ENCODE measurements around the gene ELAVL1. TPM values are rescaled to one million over a fixed set of nuclear protein-coding genes. Genes with fewer than 3 reads are reported as not detected.
A peak's percentile ranks its signal among the peaks of the same experiment; 100 is the strongest.

Gene ELAVL1
- total RNA-seq, 2 experiments from 2014 or later: 119 to 150 TPM

DNA sequence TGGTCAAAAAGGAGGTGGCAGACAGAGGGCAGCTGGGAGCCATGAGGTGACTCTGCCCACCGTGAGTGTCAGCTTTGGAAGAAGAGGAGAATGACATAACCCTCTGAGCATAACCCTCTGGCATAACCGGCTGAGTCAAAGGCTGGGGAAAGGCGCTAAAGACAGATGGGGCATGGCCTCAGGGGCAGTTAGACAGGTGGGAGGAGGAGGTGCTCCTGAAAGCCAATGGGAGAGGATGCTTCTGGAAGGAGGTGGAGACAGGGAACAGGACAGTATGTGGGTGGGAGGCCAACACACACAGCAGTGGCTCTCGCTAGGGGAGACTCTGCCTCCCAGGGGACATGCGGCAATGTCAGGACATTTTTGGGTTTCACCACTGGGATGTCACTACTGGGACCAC is 17.1 kb downstream of the ELAVL1 start:
- ATAC-seq (no peak), DNase-seq (no peak)
- H3K27ac Mint-ChIP-seq: peak overlapping the region; percentile 17
- H3K4me3 Mint-ChIP-seq: no peak overlapping the region
- CTCF ChIA-PET: interaction anchor here (1.2 to 1.8 kb wide), 2 partner anchors 14 to 44 kb away, joined by 5 to 6 read pairs; no protein-coding TSS in a partner anchor
- H3K36me3 Mint-ChIP-seq: peaks cover 17% of the 10 kb centered on the region
- H3K4me1 Mint-ChIP-seq: peaks cover 1% of the 10 kb centered on the region
- no peaks in the 10 kb centered on the region for H3K27me3 Mint-ChIP-seq
- no peaks in the 10 kb centered on the region for H3K9me3 Mint-ChIP-seq (ENCODE audit: low read depth)

DNA sequence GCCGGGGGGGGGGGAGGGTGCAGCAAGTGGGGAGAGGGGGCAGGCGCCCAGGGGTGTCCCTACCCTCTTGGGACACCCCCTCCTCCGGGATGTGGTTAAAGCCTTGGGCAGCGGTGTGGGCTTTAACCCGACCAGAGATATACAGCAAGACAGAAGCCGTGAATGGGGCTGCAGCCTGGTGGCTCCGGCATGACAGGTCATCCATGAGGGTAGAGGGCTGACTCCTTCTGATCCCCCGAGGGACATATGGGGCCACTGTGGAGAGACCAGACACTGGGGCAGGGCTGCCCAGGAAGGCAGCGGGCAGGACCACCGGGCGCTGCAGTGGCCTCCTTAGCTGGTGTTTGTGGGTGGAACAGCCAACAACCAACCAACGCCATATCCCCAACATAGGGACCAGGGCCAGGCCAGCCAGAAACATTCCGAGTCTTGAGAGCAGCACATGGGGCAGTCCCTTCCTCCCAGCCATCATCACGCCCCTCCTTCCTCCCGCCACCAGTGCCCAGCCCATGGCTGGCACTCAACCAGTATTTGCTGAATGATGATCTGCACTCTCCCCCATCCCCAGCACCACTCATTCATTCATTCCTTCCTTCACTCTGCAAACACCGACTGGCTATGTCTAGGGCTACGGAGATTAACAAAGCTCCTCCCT is 18.2 kb downstream of the ELAVL1 start:
- ATAC-seq (no peak), DNase-seq (no peak)
- peaks cover 16% of the 10 kb centered on the region for H3K36me3 Mint-ChIP-seq
- H3K27ac Mint-ChIP-seq: no peak overlapping the region
- CTCF ChIA-PET: interaction anchor here (1.2 to 1.8 kb wide), 2 partner anchors 15 to 43 kb away, joined by 5 to 6 read pairs; no protein-coding TSS in a partner anchor
- H3K27me3 Mint-ChIP-seq: no peaks in the 10 kb centered on the region
- H3K4me1 Mint-ChIP-seq: peaks cover 1% of the 10 kb centered on the region
- H3K9me3 Mint-ChIP-seq (ENCODE audit: low read depth): no peaks in the 10 kb centered on the region
- H3K4me3 Mint-ChIP-seq: no peak overlapping the region

DNA sequence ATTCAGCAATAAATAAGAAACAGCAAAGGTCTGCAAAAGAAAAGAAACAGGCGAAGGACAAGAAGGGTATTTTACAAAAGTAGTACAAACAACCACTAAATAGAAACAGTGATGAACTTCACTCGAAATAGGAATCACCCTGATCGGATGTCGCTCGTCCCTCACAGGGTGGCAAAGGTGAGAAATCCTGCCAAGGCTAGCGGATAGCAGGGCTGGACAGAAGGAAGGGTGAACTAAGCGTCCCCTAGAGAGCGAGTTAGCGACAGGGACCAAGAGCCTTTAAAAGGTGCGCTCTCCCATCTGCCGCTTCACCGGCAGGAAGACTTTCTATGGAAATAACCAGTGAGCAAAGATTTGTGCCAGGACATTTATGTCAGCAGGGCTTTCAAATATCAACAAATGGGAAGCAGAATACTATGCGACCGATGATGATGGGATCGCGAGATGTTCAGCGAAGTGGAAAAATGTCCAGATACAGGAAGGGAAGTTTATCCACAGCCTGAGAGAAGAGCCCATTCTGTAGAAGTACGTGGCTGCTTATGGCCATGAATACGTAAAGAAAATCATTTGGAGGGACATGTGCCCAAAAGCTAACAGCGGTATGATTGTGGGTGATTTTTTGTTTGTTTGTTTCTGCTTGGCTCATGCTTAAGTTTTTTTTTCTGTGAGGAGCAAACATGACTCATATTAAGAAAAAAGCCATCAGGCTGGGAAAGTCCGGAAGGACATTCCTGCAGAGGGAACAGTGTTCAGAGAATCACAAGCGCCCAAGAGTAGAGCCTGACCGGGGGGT is 18.9 kb downstream of the ELAVL1 start:
- no peaks in the 10 kb centered on the region for H3K9me3 Mint-ChIP-seq (ENCODE audit: low read depth)
- H3K4me1 Mint-ChIP-seq: peaks cover 1% of the 10 kb centered on the region
- H3K4me3 Mint-ChIP-seq: no peak overlapping the region
- peaks cover 14% of the 10 kb centered on the region for H3K36me3 Mint-ChIP-seq
- CTCF ChIA-PET: interaction anchor here (1.0 to 1.8 kb wide), 2 partner anchors 16 to 42 kb away, joined by 3 to 6 read pairs; no protein-coding TSS in a partner anchor
- DNase-seq: no peak
- H3K27me3 Mint-ChIP-seq: no peaks in the 10 kb centered on the region
- ATAC-seq: no peak
- H3K27ac Mint-ChIP-seq: no peak overlapping the region

DNA sequence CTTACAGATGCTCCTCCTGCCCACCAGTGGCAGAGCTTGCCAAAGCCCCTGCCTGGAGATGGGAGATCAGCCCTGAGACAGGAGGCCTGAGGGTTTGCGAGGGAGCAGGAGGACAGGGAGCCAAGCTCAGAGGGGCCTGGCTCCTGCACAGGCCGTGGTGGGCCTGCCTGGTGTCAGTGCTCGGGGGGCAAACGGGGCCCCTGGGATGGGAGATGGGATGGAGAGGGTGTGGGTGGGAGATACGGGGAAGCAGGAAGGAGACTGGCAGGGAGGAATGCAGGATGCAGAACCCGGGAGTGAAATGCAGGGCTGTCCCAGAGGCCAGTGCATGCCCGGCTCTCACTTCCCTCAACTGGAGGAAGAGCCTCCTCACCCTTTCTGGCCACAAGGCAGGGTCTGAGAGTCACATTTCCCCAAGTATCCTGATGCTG is 19.9 kb downstream of the ELAVL1 start:
- peaks cover 1% of the 10 kb centered on the region for H3K4me1 Mint-ChIP-seq
- no peaks in the 10 kb centered on the region for H3K9me3 Mint-ChIP-seq (ENCODE audit: low read depth)
- DNase-seq: no peak
- H3K4me3 Mint-ChIP-seq: no peak overlapping the region
- H3K27ac Mint-ChIP-seq: no peak overlapping the region
- CTCF ChIA-PET: interaction anchor here (1.2 kb wide), 1 partner anchor 17 kb away, joined by 5 read pairs; no protein-coding TSS in a partner anchor
- peaks cover 13% of the 10 kb centered on the region for H3K36me3 Mint-ChIP-seq
- no peak for ATAC-seq
- H3K27me3 Mint-ChIP-seq: no peaks in the 10 kb centered on the region

DNA sequence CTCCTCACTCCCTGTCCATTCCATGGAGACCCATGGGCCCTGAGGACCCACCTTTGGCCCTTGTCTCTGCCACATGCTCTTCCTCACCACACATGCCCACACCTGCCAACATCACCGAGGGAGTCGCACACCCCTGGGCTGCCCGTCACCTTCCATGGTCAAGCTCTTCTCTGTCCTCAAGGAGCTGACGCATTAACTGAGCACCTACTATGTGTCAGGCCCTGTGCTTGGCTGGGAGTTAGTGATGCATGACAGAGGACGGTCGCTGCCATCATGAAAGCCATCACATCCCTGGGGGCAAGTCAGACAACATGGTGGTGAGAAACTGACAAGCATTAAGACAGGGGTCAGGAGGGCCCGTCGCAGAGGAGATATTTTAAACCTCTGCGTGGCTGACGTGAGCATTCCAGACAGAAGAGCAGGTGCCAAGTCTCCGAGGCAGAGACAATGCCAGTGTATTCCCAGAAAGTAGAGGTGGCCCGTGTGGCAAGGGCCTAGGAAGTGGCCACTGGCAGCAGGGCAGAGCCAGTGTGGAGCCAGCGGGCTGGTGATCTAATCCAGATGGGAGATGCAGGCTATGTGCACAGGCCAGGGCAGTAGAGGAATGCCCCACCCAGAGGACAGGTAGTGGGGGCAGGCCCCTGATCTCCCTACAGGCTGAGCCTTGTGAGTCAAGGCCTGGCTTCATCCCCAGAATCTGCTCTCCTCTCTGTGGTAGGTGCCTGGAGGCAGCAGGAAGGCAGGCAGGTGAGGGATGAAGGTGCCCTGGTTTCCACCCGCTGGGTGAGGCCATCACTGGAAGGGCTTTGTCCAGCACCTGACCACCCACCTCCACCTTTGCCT is 21.2 kb downstream of the ELAVL1 start:
- Mint-ChIP-seq H3K4me1 (peaks cover 1% of the 10 kb centered on the region), H3K36me3 (peaks cover 11% of the 10 kb centered on the region), H3K27me3 (no peaks in the 10 kb centered on the region), H3K27ac (no peak overlapping the region), H3K4me3 (no peak overlapping the region), H3K9me3 (ENCODE audit: low read depth) (no peaks in the 10 kb centered on the region)
- DNase-seq: no peak
- CTCF ChIA-PET: no interaction called here
- ATAC-seq: no peak

DNA sequence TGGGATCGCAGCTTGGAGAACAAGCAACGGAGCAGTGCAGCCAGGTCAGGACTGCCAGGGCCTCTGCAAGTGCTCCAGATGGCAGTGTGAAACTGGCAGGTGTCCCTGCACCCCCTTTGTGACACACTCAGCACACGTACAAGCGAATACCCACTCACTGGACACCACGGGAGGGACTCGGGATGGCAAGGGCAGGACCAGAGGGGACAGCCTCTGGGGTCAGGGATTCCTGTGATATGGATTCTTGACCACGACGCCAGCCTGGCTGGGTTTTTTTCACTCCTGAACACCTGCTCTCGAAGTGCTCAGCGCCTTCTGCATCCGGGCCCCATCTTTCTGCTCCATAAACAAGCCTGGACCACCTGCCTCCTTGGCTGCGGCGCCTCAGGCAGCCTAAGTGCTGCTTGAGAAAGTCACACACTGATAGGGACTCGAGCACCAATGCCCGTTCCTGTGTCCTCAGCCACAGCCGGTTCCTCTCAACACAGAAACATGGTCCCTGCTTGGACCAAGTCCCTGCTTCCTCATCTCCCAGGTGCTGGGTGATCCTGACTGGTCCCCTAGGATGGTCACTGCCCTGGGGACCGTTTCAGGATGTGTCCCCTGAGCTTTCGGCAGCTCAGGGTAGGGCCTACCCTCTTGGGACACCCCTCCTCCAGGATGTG is 22.0 kb downstream of the ELAVL1 start:
- H3K36me3 Mint-ChIP-seq: peaks cover 6% of the 10 kb centered on the region

DNA sequence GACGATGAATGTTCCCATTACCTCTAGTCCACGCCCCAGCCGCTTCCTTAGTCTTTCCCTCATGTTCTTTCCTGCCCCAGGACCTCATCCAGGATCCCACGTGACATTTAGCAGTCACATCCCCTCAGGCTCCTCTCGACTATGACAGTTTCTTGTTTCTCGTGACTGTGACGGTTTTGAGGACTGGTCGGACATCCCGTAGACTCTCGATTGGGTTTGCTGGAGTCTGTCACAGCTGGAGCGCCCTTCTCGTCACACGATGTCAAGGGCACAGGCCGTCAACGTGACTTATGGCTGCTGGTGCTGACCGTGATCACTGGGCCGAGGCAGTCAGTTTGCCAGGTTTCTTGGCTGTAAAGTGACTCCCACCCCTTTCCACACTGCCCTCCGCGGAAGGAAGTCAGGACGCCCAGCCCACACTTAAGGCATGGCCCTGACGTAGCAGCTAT is 22.8 kb downstream of the ELAVL1 start:
- peaks cover 2% of the 10 kb centered on the region for H3K36me3 Mint-ChIP-seq
- CTCF ChIA-PET: no interaction called here

More for the DNA sequence above, 22.0 kb downstream of the ELAVL1 start:
- no peak overlapping the region for H3K27ac Mint-ChIP-seq
- no peak overlapping the region for H3K4me3 Mint-ChIP-seq
- no peaks in the 10 kb centered on the region for H3K9me3 Mint-ChIP-seq (ENCODE audit: low read depth)
- H3K27me3 Mint-ChIP-seq: no peaks in the 10 kb centered on the region
- CTCF ChIA-PET: no interaction called here
- peaks cover 1% of the 10 kb centered on the region for H3K4me1 Mint-ChIP-seq
- ATAC-seq: no peak
- no peak for DNase-seq

DNA sequence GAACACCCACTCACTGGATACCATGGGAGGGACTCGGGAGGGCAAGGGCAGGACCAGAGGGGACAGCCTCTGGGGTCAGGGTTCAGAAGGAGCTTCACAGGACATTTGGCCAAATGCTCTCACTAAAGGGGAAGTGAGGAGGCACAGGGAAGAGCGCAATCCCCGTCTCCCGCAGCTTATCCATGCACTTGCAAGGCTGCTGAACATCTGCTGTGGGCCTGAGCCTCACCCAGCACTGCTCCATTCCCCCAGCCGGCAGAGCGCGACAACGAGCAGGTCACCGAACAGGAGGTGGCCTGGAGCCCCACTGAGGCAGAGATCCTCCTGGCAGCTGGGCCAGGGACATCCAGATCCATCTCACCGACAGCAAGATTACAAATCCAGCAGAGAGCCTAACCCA is 23.3 kb downstream of the ELAVL1 start:
- Mint-ChIP-seq H3K4me1 (no peaks in the 10 kb centered on the region), H3K36me3 (peaks cover 4% of the 10 kb centered on the region), H3K27me3 (no peaks in the 10 kb centered on the region), H3K4me3 (no peak overlapping the region), H3K27ac (no peak overlapping the region), H3K9me3 (ENCODE audit: low read depth) (no peaks in the 10 kb centered on the region)
- CTCF ChIA-PET: no interaction called here
- DNase-seq (no peak), ATAC-seq (no peak)

More for the DNA sequence above, 22.8 kb downstream of the ELAVL1 start:
- Mint-ChIP-seq H3K27ac (no peak overlapping the region), H3K9me3 (ENCODE audit: low read depth) (no peaks in the 10 kb centered on the region), H3K27me3 (no peaks in the 10 kb centered on the region), H3K4me1 (peaks cover 1% of the 10 kb centered on the region), H3K4me3 (no peak overlapping the region)
- no peak for ATAC-seq
- DNase-seq: no peak

DNA sequence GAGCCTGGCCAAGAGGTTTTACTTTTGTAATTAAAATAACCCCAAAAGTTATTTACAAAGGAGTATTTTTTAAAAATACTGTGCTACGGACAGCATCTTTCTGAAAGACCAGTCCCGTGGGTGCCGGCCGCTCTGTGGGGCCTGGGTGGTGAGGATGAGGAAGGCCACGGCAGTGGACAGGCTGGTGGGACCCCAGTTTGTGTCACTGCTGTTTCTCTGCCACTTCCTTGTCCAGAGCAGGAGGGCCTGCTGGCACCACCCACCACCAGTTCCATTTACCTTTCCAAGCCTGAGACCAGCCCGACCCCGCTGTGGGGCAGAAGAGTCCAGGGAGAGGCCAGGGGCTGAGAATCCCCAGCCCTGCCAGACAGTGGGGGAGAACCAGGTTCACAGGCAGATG is 23.8 kb downstream of the ELAVL1 start:
- Mint-ChIP-seq H3K36me3 (peaks cover 4% of the 10 kb centered on the region), H3K4me1 (no peaks in the 10 kb centered on the region)
- ATAC-seq: no peak

DNA sequence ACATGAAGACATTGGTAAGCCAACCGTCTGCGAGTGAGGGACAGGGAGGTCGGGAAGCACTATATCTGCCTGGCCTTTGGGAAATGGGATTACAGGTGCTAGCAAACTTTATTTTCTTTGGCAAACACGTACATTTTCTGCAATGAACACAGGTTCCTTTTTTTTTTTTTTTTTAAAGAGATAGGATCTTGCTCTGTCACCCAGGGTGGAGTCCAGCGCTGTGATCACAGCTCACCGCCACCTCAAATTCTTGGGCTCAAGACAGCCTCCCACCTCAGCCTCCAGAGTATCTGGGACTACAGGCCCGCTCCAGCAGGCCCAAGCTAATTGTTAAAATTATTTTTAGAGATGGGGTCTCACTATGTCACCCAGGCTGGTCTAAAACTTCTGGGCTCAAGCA is 24.2 kb downstream of the ELAVL1 start:
- H3K27me3 Mint-ChIP-seq: no peaks in the 10 kb centered on the region
- no peak overlapping the region for H3K4me3 Mint-ChIP-seq
- CTCF ChIA-PET: no interaction called here
- ATAC-seq (no peak), DNase-seq (no peak)
- no peaks in the 10 kb centered on the region for H3K9me3 Mint-ChIP-seq (ENCODE audit: low read depth)
- H3K4me1 Mint-ChIP-seq: no peaks in the 10 kb centered on the region
- peaks cover 4% of the 10 kb centered on the region for H3K36me3 Mint-ChIP-seq
- no peak overlapping the region for H3K27ac Mint-ChIP-seq

More for the DNA sequence above, 23.8 kb downstream of the ELAVL1 start:
- H3K4me3 Mint-ChIP-seq: no peak overlapping the region
- H3K27ac Mint-ChIP-seq: no peak overlapping the region
- CTCF ChIA-PET: no interaction called here
- H3K9me3 Mint-ChIP-seq (ENCODE audit: low read depth): no peaks in the 10 kb centered on the region
- no peaks in the 10 kb centered on the region for H3K27me3 Mint-ChIP-seq
- no peak for DNase-seq

DNA sequence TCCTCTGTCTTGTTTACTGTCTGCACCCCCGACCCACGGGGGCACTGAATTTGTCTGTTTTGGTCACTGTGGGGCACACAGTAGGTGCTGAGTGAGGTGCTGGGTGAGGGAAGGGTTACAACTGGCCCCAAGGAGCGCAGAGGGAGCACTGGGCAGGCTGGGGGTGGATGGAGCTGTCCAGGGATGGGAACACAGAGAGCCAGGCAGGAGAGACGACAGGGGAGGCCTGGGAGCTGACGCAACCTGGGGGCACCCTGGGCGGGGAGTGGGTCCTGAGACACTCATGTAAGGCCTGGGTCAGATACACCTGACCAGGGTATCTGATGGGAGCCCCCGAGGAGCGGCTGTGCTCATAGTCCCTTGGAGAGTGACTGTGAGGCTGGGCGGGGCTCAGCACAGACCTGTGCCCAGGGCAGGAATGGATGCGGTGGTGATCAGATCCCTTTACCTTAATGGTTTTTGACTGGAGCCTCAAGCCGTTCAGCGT is 24.8 kb downstream of the ELAVL1 start:
- H3K36me3 Mint-ChIP-seq: peaks cover 4% of the 10 kb centered on the region
- no peak overlapping the region for H3K27ac Mint-ChIP-seq
- ATAC-seq (no peak), DNase-seq (no peak)
- no peaks in the 10 kb centered on the region for H3K4me1 Mint-ChIP-seq
- H3K9me3 Mint-ChIP-seq (ENCODE audit: low read depth): no peaks in the 10 kb centered on the region
- no peak overlapping the region for H3K4me3 Mint-ChIP-seq
- H3K27me3 Mint-ChIP-seq: no peaks in the 10 kb centered on the region
- CTCF ChIA-PET: no interaction called here

DNA sequence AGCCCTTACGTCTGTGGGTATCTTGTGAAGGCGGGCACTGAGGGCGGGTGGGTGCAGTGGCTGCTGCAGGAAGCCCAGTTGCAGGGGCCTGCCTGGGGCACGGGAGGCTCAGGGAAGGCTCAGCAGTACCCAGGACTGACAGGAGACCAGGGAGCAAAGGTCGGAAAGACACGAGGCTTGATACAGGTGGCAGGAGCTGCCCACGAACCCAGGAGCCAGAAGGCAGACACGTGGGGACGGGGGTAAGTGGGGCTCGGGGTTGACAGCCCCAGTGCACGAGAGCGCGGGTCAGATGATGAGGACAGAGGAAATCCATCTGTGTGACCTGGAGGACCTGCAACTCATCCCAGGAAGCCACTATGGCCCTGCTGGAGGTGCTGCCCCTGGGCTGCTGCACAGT is 25.3 kb downstream of the ELAVL1 start:
- ATAC-seq: no peak
- CTCF ChIA-PET: no interaction called here
- Mint-ChIP-seq H3K27ac (no peak overlapping the region), H3K9me3 (ENCODE audit: low read depth) (no peaks in the 10 kb centered on the region), H3K4me1 (no peaks in the 10 kb centered on the region), H3K4me3 (no peak overlapping the region), H3K36me3 (peaks cover 4% of the 10 kb centered on the region), H3K27me3 (no peaks in the 10 kb centered on the region)
- DNase-seq: no peak

DNA sequence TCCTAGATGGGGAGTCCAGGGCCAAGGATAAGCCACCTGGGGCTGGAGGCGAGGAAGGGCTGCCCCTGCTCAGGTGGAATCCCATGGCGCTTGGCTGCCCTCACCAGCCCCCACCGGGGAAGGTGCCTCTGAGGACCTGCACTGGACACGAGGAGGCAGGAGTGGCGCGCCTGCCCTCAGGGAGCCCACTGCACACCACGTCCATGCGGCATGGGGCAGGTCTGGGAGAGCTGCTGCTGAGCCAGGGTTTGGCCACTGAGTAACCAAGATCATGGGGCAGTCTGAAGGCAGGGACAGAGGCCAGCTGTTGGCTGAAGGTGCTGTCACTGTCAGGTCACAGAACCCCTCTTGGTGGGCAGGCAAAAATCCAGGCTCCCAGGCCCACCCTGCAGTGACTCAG is 25.9 kb downstream of the ELAVL1 start:
- H3K9me3 Mint-ChIP-seq (ENCODE audit: low read depth): no peaks in the 10 kb centered on the region
- CTCF ChIA-PET: no interaction called here
- no peak for ATAC-seq
- no peaks in the 10 kb centered on the region for H3K27me3 Mint-ChIP-seq
- H3K4me1 Mint-ChIP-seq: no peaks in the 10 kb centered on the region
- H3K27ac Mint-ChIP-seq: no peak overlapping the region
- no peak overlapping the region for H3K4me3 Mint-ChIP-seq
- peaks cover 4% of the 10 kb centered on the region for H3K36me3 Mint-ChIP-seq
- DNase-seq: no peak
